Panc1 (cell line): ENCODE measurements around the gene GALNT9. TPM values are rescaled to one million over a fixed set of nuclear protein-coding genes. Genes with fewer than 3 reads are reported as not detected.

Source experiments
- ATAC-seq: fragments of 200-7000 bp; cut with Tn5 transposase; 2 replicates; pipeline ENCODE4 v1.9.1; 2020; ENCODE audit warnings: mild to moderate bottlenecking, moderate library complexity
- BruUV-seq: library from RNA; stranded (reverse); fragments of 400-500 nt; replicated peaks from 2 replicates; lab custom pipeline; 2021; lab: Mats Ljungman, UMichigan
- CTCF ChIA-PET: fragments of 300-600 bp; sonication (Branson Sonifier 250); formaldehyde crosslinking; loops from one replicate; lab custom pipeline; 2022; ENCODE audit warnings: antibody characterized with exemption; lab: Charles Lee
- POLR2A ChIA-PET: fragments of 300-600 bp; sonication (Branson Sonifier 250); formaldehyde crosslinking; loops from one replicate; lab custom pipeline; 2022; ENCODE audit warnings: antibody characterized with exemption; lab: Charles Lee
- DNase-seq: peaks from one replicate; pipeline ENCODE4 v3.0.0-alpha.2; 2010; ENCODE audit warnings: low read depth, low spot score
- H3K27ac ChIP-seq: 2 replicates; pipeline ENCODE4 v1.5.1; 2011; ENCODE audit warnings: mild to moderate bottlenecking, low read length, inconsistent platforms
- H3K27me3 ChIP-seq: fragments of 200-500 bp; sonication (Bioruptor generic); 2 replicates; pipeline ENCODE4 v1.6.0; 2014; ENCODE audit warnings: low read length, inconsistent platforms; ENCODE audit not compliant: control insufficient read depth, insufficient read depth
- H3K36me3 ChIP-seq: fragments of 200-500 bp; sonication (Bioruptor generic); 2 replicates; pipeline ENCODE4 v1.5.1; 2014; ENCODE audit warnings: inconsistent platforms, mild to moderate bottlenecking, low read length, moderate library complexity; ENCODE audit not compliant: control insufficient read depth, insufficient read depth
- H3K4me1 ChIP-seq: 2 replicates; pipeline ENCODE4 v1.5.1; 2011; ENCODE audit warnings: inconsistent platforms, mild to moderate bottlenecking, low read length, moderate library complexity; ENCODE audit not compliant: control insufficient read depth, insufficient read depth
- H3K4me3 ChIP-seq, 2 experiments: 2 replicates each; pipeline ENCODE4 v1.5.1; 2011 to 2012; ENCODE audit warnings: low read depth in 2 of 2, low read length in 2 of 2, mild to moderate bottlenecking in 2 of 2, inconsistent platforms in 1 of 2, moderate library complexity in 1 of 2
- H3K9me3 ChIP-seq: fragments of 200-500 bp; sonication (Bioruptor generic); 2 replicates; pipeline ENCODE4 v1.5.1; 2014; ENCODE audit warnings: low read depth, mild to moderate bottlenecking, inconsistent platforms, low read length, moderate library complexity; ENCODE audit not compliant: control insufficient read depth, insufficient read depth
- POLR2AphosphoS5 ChIP-seq: IDR thresholded peaks from 2 replicates; pipeline ENCODE4 v1.6.1; 2012; ENCODE audit warnings: mild to moderate bottlenecking, low read depth, low read length, moderate library complexity
- SIN3A ChIP-seq: IDR thresholded peaks from 2 replicates; pipeline ENCODE4 v1.6.1; 2012; ENCODE audit warnings: low read depth, mild to moderate bottlenecking, low read length, moderate library complexity, borderline replicate concordance; ENCODE audit not compliant: insufficient read depth
- TCF7L2 ChIP-seq: IDR thresholded peaks from 2 replicates; pipeline ENCODE4 v1.6.1; 2011; ENCODE audit warnings: mild to moderate bottlenecking, low read depth, low read length, inconsistent platforms
- in situ Hi-C: cut with HindIII; loops from 2 replicates; pipeline ENCODE4 v1.10.0; 2016; ENCODE audit warnings: low sequenced_read_pairs, low pct_unique_long_range_greater_than_20kb
- intact Hi-C: fragments of 100-400 bp; cut with micrococcal nuclease; formaldehyde crosslinking; loops from one replicate; pipeline ENCODE4 v1.10.0; 2022; ENCODE audit not compliant: unreplicated experiment
- total RNA-seq: library from RNA; stranded (reverse); gene quantifications from one replicate; pipeline ENCODE4 v1.2.1, GENCODE V29; 2021; ENCODE audit not compliant: unreplicated experiment
- TF ChIP-seq, protein P1 (sequence below), 2 experiments: IDR thresholded peaks; 2 replicates each; pipeline ENCODE4 v1.6.1; 2011 to 2012; ENCODE audit warnings: low read depth in 2 of 2, control low read depth in 1 of 2, low read length in 1 of 2, mild to moderate bottlenecking in 1 of 2, moderate library complexity in 1 of 2; ENCODE audit not compliant: insufficient read depth in 1 of 2
- TF ChIP-seq, protein P2 (sequence below): fragments of 450-650 bp; IDR thresholded peaks from 2 replicates; pipeline ENCODE4 v1.5.1; 2017; ENCODE audit warnings: mild to moderate bottlenecking

GALNT9 gene
- total RNA-seq, 1 experiment from 2014 or later: 0.33 TPM

GRCh38 chr12:132308853-132309595 is 20.4 kb downstream of the GALNT9 start:
- H3K27me3 ChIP-seq: no peaks in the 10 kb centered on the region
- BruUV-seq: no TSS peak
- no peak for ATAC-seq
- H3K27ac ChIP-seq: no peak overlapping the region
- no peak for DNase-seq
- ChIA-PET POLR2A (no interaction called here), CTCF (no interaction called here)
- in situ Hi-C loops (no loop called here), intact Hi-C loops (no loop called here)
- no peaks in the 10 kb centered on the region for H3K36me3 ChIP-seq
- TF ChIP-seq, protein P1, sequence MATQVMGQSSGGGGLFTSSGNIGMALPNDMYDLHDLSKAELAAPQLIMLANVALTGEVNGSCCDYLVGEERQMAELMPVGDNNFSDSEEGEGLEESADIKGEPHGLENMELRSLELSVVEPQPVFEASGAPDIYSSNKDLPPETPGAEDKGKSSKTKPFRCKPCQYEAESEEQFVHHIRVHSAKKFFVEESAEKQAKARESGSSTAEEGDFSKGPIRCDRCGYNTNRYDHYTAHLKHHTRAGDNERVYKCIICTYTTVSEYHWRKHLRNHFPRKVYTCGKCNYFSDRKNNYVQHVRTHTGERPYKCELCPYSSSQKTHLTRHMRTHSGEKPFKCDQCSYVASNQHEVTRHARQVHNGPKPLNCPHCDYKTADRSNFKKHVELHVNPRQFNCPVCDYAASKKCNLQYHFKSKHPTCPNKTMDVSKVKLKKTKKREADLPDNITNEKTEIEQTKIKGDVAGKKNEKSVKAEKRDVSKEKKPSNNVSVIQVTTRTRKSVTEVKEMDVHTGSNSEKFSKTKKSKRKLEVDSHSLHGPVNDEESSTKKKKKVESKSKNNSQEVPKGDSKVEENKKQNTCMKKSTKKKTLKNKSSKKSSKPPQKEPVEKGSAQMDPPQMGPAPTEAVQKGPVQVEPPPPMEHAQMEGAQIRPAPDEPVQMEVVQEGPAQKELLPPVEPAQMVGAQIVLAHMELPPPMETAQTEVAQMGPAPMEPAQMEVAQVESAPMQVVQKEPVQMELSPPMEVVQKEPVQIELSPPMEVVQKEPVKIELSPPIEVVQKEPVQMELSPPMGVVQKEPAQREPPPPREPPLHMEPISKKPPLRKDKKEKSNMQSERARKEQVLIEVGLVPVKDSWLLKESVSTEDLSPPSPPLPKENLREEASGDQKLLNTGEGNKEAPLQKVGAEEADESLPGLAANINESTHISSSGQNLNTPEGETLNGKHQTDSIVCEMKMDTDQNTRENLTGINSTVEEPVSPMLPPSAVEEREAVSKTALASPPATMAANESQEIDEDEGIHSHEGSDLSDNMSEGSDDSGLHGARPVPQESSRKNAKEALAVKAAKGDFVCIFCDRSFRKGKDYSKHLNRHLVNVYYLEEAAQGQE (IDR thresholded peaks at IDR 0.05; ENCODE audit: insufficient read depth in 1 of 2, low read depth in 2 of 2, low read length in 1 of 2): no peak
- no peak for TF ChIP-seq POLR2AphosphoS5
- TF ChIP-seq, protein P2, sequence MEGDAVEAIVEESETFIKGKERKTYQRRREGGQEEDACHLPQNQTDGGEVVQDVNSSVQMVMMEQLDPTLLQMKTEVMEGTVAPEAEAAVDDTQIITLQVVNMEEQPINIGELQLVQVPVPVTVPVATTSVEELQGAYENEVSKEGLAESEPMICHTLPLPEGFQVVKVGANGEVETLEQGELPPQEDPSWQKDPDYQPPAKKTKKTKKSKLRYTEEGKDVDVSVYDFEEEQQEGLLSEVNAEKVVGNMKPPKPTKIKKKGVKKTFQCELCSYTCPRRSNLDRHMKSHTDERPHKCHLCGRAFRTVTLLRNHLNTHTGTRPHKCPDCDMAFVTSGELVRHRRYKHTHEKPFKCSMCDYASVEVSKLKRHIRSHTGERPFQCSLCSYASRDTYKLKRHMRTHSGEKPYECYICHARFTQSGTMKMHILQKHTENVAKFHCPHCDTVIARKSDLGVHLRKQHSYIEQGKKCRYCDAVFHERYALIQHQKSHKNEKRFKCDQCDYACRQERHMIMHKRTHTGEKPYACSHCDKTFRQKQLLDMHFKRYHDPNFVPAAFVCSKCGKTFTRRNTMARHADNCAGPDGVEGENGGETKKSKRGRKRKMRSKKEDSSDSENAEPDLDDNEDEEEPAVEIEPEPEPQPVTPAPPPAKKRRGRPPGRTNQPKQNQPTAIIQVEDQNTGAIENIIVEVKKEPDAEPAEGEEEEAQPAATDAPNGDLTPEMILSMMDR: no peak
- no peak for TF ChIP-seq SIN3A
- TF ChIP-seq TCF7L2: no peak
- H3K4me3 ChIP-seq: no peak overlapping the region
- H3K9me3 ChIP-seq: no peaks in the 10 kb centered on the region
- no peaks in the 10 kb centered on the region for H3K4me1 ChIP-seq

DNA sequence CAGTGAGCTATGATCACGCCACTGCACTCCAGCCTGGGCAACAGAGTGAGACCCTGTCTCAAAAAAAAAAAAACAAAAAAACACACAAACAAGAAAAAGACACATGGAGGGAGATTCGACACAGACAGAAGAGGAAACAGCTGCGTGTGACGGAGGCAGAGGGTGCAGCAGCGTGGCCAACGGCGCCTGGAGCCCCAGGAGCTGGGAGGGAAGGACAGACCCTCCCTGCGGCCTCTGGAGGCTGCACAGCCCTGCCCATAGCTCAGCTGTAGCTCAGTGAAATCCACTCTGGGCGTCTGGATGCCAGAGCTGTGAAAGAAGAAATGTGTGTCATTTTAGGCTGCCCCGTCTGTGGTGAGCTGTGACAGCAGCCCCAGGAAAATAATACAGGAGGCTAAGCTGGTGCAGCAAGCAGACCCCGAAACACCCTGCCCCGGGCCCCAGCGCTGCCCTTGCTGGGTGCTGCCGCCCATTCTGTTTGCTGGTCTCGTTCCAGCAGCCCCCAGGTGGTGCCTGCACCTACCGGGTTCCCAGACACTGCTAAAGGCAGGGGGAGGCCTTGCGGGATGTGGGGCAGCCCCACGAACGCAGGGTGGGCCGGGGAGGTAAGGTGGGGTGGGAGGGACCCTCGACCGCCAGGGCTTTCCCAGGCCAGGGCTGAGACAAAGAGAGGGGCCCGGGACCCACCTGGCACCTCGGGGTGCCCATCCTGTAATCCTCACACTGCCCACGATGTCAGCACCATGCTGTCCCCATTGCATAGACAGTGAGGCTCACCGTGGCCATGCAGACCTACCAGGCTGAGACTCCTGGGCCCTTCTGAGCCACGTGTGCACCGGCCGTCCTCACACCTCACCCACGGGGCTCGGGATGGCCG is 21.2 kb downstream of the GALNT9 start:
- CTCF ChIA-PET: interaction anchor here (0.7 kb wide), 1 partner anchor 10 kb away, joined by 5 read pairs; no protein-coding TSS in a partner anchor
- Histone ChIP-seq H3K27ac (no peak overlapping the region), H3K4me1 (no peaks in the 10 kb centered on the region), H3K9me3 (no peaks in the 10 kb centered on the region), H3K27me3 (no peaks in the 10 kb centered on the region), H3K4me3 (no peak overlapping the region), H3K36me3 (no peaks in the 10 kb centered on the region)
- DNase-seq (no peak), ATAC-seq (peak; percentile 62; the same call in 1 of the 2 replicates)
- in situ Hi-C loops (no loop called here), intact Hi-C loops (no loop called here)
- POLR2A ChIA-PET: interaction anchor here (0.7 kb wide), 1 partner anchor 51 kb away, joined by 3 read pairs; no protein-coding TSS in a partner anchor
- TF ChIP-seq TCF7L2: no peak
- TF ChIP-seq POLR2AphosphoS5: no peak
- TF ChIP-seq, protein P1 (IDR thresholded peaks at IDR 0.05; ENCODE audit: insufficient read depth in 1 of 2, low read depth in 2 of 2, low read length in 1 of 2): no peak
- TF ChIP-seq, protein P2: no peak
- TF ChIP-seq SIN3A: no peak
- BruUV-seq: no TSS peak
